Fibroblast of villous mesenchyme (primary cell): Measurements from ENCODE around the gene PELI3. TPM values are rescaled to one million over a fixed set of nuclear protein-coding genes. Genes with fewer than 3 reads are reported as not detected.
A peak's percentile ranks its signal among the peaks of the same experiment; 100 is the strongest.

ENCODE experiments used
- DNase-seq: peaks from one replicate; pipeline ENCODE4 v3.0.0-alpha.2; 2010; ENCODE audit warnings: low read depth
- H3K4me3 ChIP-seq: 2 replicates; pipeline ENCODE4 v1.5.1; 2011; ENCODE audit warnings: low read depth, mild to moderate bottlenecking, low read length
- CTCF ChIP-seq: IDR thresholded peaks from 2 replicates; pipeline ENCODE4 v1.5.1; 2012; ENCODE audit warnings: low read depth, mild to moderate bottlenecking, low read length; ENCODE audit not compliant: insufficient read depth
- small RNA-seq: library from RNA; depleted of rRNA; stranded (forward); fragments of <200 nt; gene quantifications from one replicate; pipeline ENCODE3, GENCODE V24; 2012
- total RNA-seq: library from RNA; depleted of rRNA; stranded (reverse); fragments of >200 nt; gene quantifications from 2 replicates; pipeline ENCODE4 v1.2.3, GENCODE V29; 2012

PELI3 gene
- total RNA-seq, 1 donor = 10.8 TPM

GRCh38 chr11:66505276-66505816, 38.6 kb downstream of the PELI3 start:
- H3K4me3 ChIP-seq = no peak overlapping the region
- DNase-seq = no peak
- TF ChIP-seq CTCF = no peak

DNA sequence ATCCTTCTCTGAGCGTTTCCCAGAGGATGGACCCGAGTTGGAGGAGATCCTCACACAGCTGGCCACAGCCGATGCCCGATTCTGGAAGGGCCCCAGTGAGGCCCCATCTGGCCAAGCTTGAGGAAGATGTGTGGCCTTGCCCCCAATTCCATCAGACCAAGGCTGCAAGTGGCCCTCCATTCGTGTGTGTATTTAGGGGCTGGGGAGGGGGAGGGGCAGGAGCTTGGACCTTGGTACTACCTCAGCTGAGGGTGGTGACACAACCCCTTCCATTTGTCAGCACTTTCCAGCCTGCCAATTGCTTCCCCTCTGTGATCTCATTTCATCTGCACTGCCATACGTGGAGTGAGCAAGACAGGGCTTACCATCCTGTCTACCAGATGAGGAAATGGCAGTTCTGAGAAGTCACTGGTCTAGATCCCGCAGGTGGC, 42.4 kb downstream of the PELI3 start:
- peak; percentile 32 for DNase-seq
- H3K4me3 ChIP-seq = no peak overlapping the region
- TF ChIP-seq CTCF = no peak

GRCh38 chr11:66510271-66510989, 43.7 kb downstream of the PELI3 start, which contains the start of gene BBS1:
Gene BBS1, plus strand, starts transcription at chr11:66510635. Its CDS starts 25 bp downstream, at chr11:66510660.
- TF ChIP-seq CTCF = no peak
- H3K4me3 ChIP-seq = peak within 1 kb of the TSS; percentile 99
- DNase-seq = peak; percentile 77

GRCh38 chr11:66510990-66511339, 44.3 kb downstream of the PELI3 start:
- H3K4me3 ChIP-seq = peak overlapping the region; percentile 99
- no peak for DNase-seq
- no peak for TF ChIP-seq CTCF

DNA sequence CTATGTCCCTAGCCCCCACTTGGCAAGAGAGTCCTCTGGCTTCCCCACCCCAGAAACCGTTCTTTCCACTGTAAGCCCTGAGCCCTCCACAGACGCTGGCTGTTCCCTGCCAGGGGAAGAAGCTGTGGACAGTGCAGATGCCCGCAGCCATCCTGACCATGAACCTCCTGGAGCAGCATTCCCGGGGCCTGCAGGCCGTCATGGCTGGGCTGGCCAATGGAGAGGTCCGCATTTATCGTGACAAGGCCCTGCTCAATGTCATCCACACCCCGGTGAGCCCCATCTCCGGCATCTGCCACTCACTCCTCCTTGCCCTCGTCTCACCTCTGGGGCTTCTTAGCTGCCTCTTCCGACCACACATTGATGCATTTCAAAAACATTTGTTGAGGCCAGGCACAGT, 56.9 kb downstream of the PELI3 start:
- DNase-seq = no peak

DNA sequence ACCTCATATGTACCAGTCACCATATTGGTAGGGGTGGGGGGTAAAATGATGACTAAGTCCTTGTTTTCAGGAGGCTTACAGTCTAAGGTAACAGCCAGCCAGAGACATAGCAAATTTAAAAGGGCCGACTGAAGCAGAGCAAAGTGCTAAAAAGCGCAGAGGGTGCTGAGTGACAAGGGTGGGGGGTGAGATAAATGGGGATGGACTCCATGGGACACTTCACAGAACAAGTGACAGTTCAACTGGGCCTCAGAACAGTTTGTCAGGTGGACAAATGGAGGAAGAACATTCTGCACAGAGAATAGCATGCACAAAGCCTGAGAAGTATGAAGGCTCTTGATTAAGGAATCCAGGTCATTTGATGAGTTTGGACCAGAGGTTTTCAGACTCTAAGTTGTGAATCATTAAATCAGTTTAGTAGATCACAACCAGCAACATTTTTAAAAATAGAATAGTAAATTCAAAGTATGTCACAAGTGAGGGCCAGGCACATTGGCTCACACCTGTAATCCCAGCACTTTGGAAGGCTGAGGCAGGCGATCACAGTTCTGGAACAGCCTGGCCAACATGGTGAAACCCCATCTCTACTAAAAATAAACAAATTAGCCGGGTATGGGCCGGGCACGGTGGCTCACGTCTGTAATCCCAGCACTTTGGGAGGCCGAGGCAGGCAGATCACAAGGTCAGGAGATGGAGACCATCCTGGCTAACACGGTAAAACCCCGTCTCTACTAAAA, 57.8 kb downstream of the PELI3 start:
- DNase-seq = no peak
- no peak for TF ChIP-seq CTCF
- H3K4me3 ChIP-seq = no peak overlapping the region

More for the DNA sequence above, 56.9 kb downstream of the PELI3 start:
- no peak overlapping the region for H3K4me3 ChIP-seq
- no peak for TF ChIP-seq CTCF

Small RNAs within 50 kb of the gene (small RNA-seq; reads per million reads assigned to genes)
- gene RF00416 = not detected

Other genes with a start within 250 kb of the PELI3 start
- gene KLC2, start 209.2 kb upstream of the PELI3 start, total RNA-seq = 18.7 and 24.6 TPM in 2 replicates
- gene RAB1B, start 198.3 kb upstream of the PELI3 start, total RNA-seq = 88.9 and 89.5 TPM in 2 replicates
- 0.43 and 0.64 TPM in 2 replicates for gene CNIH2, start 188.7 kb upstream of the PELI3 start, total RNA-seq
- gene YIF1A, start 177.8 kb upstream of the PELI3 start, total RNA-seq = 187 and 189 TPM in 2 replicates
- gene TMEM151A, start 175.0 kb upstream of the PELI3 start, total RNA-seq = under 0.01 TPM in 1 of 2 replicates, not detected in the other
- 85.1 and 108 TPM in 2 replicates for gene CD248, start 149.9 kb upstream of the PELI3 start, total RNA-seq
- 19.0 and 23.8 TPM in 2 replicates for gene RIN1, start 130.5 kb upstream of the PELI3 start, total RNA-seq
- gene BRMS1, start 121.8 kb upstream of the PELI3 start, total RNA-seq = 42.3 and 47.0 TPM in 2 replicates
- 21.6 and 25.0 TPM in 2 replicates for gene B4GAT1, start 119.3 kb upstream of the PELI3 start, total RNA-seq
- gene SLC29A2, start 95.1 kb upstream of the PELI3 start, total RNA-seq = 0.64 and 0.86 TPM in 2 replicates
- gene NPAS4, start 45.9 kb upstream of the PELI3 start, total RNA-seq = 0.32 TPM in 1 of 2 replicates, not detected in the other
- 38.0 and 46.7 TPM in 2 replicates for gene MRPL11, start 28.1 kb upstream of the PELI3 start, total RNA-seq
- 67.6 and 70.4 TPM in 2 replicates for gene DPP3, start 13.5 kb downstream of the PELI3 start, total RNA-seq
- 25.4 and 34.5 TPM in 2 replicates for gene BBS1, start 43.7 kb downstream of the PELI3 start, total RNA-seq
- 9.5 and 11.0 TPM in 2 replicates for gene ZDHHC24, start 79.1 kb downstream of the PELI3 start, total RNA-seq
- gene ACTN3, start 80.0 kb downstream of the PELI3 start, total RNA-seq = under 0.01 TPM in 1 of 2 replicates, not detected in the other
- gene CTSF, start 101.7 kb downstream of the PELI3 start, total RNA-seq = 9.9 and 12.6 TPM in 2 replicates
- gene CCDC87, start 126.2 kb downstream of the PELI3 start, total RNA-seq = 0.43 and 0.64 TPM in 2 replicates
- gene CCS, start 126.3 kb downstream of the PELI3 start, total RNA-seq = 34.5 and 35.4 TPM in 2 replicates
- gene RBM14, start 149.7 kb downstream of the PELI3 start, total RNA-seq = 24.8 and 32.8 TPM in 2 replicates
- 84.4 and 118 TPM in 2 replicates for gene RBM4, start 171.8 kb downstream of the PELI3 start, total RNA-seq
- gene RBM4B, start 211.0 kb downstream of the PELI3 start, total RNA-seq = 15.8 and 27.2 TPM in 2 replicates